GM19239 (cell line): ENCODE results near the gene GTF2A2.
"Not testable (repeated sequence)": the region's sequence is repeated elsewhere in the genome, so short reads cannot be mapped to it uniquely, and the experiment has no call there.

Experiments
- DNase-seq: peaks from one replicate; pipeline ENCODE4 v3.0.0; 2011; ENCODE audit warnings: low spot score; ENCODE audit not compliant: insufficient read length
- FAIRE-seq: peaks from 2 replicates; lab custom pipeline; 2011; peaks lifted over from hg19 to GRCh38; lab: Jason Lieb, UNC

The GTF2A2 gene, protein sequence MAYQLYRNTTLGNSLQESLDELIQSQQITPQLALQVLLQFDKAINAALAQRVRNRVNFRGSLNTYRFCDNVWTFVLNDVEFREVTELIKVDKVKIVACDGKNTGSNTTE

DNA sequence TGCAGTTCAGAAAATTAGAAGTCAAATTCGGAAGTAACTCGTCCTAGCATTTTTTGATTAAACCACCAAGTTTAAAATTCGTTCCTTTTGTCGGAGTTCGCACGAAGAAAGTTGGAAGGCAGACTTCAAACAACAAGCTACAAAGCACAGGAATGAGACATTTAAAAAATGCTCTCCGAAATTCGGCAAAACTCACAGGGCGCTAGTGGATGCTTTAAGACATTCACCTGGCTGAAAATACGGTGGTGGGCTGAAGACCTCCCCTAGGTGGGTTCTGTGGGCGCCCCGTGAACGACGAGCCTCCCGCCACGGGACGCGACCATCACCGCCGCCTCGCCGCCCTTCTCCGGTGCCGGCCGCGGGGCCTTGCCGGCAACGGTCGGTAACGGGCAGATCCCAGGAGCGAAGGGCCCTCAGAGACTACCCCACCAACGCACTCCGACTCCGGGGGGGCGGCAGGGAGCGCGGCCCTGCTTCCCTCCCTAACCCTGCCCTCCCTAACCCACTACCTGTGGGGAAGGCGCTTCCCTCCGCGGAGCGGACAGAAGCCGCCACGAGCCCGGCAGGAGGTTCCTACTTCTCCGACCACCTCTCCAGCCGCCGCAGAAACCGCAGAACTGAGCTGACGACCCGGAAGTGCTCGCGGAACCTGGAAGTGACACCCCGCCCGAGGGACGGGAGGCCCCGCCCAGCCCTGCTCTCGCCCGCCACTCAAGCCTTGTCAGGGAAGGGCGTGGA, at the start of gene GTF2A2:
Gene GTF2A2, minus strand, starts transcription at position 619 of the 738 bp plus-strand sequence. CDS start 5,238 bp downstream, outside the sequence.
- FAIRE-seq, result peak; percentile 44
- peak; percentile 85 for DNase-seq

DNA sequence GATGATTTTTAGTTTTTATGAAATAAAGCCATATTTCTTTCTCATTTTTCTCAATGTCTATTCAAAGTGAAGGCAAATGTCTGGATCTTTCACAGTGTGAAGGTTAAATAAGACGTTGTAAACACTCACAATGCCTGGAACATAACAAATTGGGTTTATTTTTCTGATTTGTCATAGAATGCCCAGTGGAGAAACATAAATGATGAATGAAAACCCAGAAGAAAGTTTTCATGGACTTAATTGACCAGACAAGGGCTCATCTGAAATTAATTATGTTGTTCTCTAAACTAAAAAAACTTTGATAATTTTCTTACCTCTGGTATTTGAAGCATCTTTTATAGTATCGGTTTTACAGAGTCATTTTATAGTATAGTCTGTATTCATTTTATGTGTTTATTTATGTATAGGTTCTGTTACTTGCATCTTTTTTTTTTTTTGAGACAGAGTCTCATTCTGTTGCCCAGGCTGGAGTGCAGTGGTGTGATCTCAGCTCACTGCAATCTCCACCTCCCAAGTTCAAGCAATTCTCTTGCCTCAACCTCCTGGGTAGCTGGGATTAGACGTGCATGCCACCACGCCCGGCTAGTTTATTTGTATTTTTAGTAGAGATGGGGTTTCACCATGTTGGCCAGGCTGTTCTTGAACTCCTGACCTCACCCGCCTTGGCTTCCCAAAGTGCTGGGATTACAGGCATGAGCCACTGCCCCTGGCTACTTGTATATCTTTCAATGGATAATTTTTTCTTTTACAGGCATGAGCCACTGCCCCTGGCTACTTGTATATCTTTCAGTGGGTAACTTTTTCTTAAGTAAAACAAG, 46.9 kb upstream of the GTF2A2 start:
- no peak for FAIRE-seq
- DNase-seq, result no peak

- FAIRE-seq, result no peak
- DNase-seq, result no peak
Measured at GRCh38 chr15:59702351-59702750, 45.0 kb upstream of the GTF2A2 start.

GRCh38 chr15:59701880-59702279, 44.6 kb upstream of the GTF2A2 start:
- DNase-seq, result no peak
- no peak for FAIRE-seq

GRCh38 chr15:59699810-59700431, 42.6 kb upstream of the GTF2A2 start:
- no peak for DNase-seq
- no peak for FAIRE-seq

GRCh38 chr15:59698065-59698464, 40.8 kb upstream of the GTF2A2 start:
- not testable (repeated sequence) for FAIRE-seq, DNase-seq

DNA sequence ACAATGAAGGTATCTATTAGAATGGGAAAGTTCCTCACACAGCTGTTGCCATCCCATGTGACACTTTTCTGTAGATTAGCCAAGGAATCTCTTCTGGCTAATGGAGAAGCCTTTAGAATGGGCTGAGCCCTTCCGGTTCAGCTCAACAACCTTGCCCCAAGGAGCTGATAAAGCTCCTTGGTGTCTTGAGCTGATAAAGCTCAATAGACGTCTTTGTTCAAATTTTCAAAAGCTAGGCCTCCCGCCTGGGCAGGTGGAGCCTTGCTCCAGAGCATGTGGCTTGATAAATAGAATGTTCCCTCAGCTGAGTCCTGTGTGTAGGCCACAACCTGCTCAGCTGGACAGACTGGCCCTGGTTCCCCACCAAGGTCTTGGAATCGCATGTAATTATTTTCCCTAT, 39.0 kb upstream of the GTF2A2 start:
- FAIRE-seq (no peak), DNase-seq (no peak)

DNA sequence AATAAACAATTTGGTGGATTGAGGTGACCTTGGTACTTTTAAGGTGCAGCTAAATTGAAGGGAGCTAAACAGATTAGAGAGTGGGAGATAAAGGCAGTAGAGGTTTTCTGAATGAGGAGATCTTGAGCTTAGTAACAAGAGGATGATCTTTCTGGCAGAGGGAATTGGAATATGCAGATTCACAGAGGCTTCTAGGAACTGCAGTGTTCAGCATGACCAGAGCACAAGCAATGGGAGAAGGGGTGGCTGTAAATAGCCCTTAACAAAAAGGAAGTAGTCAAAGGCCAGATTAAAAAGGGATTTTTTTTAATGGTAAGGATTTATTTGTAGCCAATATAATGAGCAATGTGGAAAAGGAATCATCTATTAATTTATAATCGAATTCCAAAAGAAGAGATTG, 37.5 kb upstream of the GTF2A2 start:
- FAIRE-seq (no peak), DNase-seq (no peak)

GRCh38 chr15:59691194-59691805, 34.0 kb upstream of the GTF2A2 start:
- no peak for DNase-seq
- no peak for FAIRE-seq

GRCh38 chr15:59689626-59690236, 32.4 kb upstream of the GTF2A2 start:
- DNase-seq (no peak), FAIRE-seq (peak; percentile 72)

GRCh38 chr15:59688782-59689625, 31.7 kb upstream of the GTF2A2 start, which contains the start of gene BNIP2:
Gene BNIP2 (minus strand): TSS chr15:59689320. CDS start chr15:59682457, 6,863 bp downstream.
- DNase-seq, result peak; percentile 71
- peak; percentile 97 for FAIRE-seq

DNA sequence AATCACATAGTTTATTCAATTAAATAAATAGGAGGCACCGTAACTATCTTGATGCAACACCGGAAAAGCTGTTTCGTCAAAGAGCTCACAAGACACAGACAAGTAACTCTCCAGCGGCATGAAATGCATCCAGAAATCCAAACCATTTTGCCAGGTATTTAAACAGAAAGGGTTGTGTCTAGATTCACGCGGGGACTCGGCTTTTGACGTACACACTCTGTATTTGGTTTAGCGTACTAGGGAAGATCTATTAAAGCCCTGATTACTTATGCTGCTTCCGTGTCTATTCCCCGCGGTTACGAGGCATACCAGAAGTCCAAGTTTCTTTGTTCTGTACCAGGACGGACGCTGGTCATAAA, 31.1 kb upstream of the GTF2A2 start:
- FAIRE-seq, result no peak
- no peak for DNase-seq

DNA sequence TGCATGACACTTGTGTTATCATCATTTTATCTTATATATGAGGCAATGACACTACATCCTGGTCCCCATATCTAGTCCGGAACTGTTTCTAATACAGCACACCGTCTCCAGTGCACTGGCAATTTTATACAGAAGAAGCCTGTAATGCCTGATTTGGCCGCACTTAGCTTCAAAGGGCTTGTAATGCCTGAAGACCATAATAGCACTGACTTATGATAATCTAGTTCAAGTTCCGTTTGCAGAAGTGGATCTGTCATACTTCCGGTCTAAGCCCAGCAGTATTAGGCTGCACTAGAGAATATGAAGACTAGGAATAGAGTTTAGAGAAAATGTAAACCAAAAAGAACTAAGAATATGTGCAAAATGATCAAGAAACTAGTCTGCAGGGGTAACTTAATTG, 30.5 kb upstream of the GTF2A2 start:
- DNase-seq (no peak), FAIRE-seq (peak; percentile 80)

GRCh38 chr15:59686389-59686788, 29.1 kb upstream of the GTF2A2 start:
- FAIRE-seq, result peak; percentile 68

GRCh38 chr15:59685737-59686297, 28.5 kb upstream of the GTF2A2 start:
- DNase-seq (no peak), FAIRE-seq (no peak)

More at GRCh38 chr15:59686389-59686788, 29.1 kb upstream of the GTF2A2 start:
- DNase-seq, result peak; percentile 26

GRCh38 chr15:59680870-59681269, 23.6 kb upstream of the GTF2A2 start:
- no peak for FAIRE-seq
- no peak for DNase-seq

- DNase-seq (no peak), FAIRE-seq (no peak)
Measured at GRCh38 chr15:59680346-59680745, 23.0 kb upstream of the GTF2A2 start.

GRCh38 chr15:59678620-59679019, 21.3 kb upstream of the GTF2A2 start:
- DNase-seq (no peak), FAIRE-seq (no peak)

GRCh38 chr15:59678172-59678571, 20.9 kb upstream of the GTF2A2 start:
- no peak for FAIRE-seq
- no peak for DNase-seq
